ENCODE data around the gene DDAH2.

GRCh38 chr6:31691564-31692108 lies 37.5 kb downstream of the DDAH2 start:
- TF ChIP-seq POLR2A (IDR thresholded peaks at IDR 0.05; ENCODE audit: extremely low read depth, insufficient read length), result no peak
- TF ChIP-seq CTCF (IDR thresholded peaks at IDR 0.05; ENCODE audit: low read depth, low read length), result no peak
- TF ChIP-seq MYC (IDR thresholded peaks at IDR 0.05; ENCODE audit: low read depth, low read length), result no peak
